Measurements from ENCODE around the gene TSPEAR.

The TSPEAR gene

DNA sequence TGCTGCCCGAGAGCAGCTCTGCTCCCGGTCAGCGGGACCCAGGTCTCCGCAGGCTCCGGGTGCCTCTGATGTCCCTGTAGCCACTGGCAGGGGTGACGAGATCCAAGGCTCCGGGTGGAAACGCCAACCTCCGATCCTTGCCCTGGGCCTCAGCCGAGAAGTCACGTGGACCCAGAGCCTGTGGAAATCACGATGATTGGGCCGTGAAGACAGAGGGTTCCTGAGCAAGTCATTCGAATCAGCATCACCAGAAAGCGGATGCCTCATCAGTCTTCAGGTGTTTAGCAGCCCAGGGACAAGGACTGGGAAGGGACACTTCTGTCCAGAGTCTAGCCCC is 243.5 kb downstream of the TSPEAR start:
- Mint-ChIP-seq H3K27me3 (ENCODE audit: low read depth) (peaks cover 14% of the 10 kb centered on the region), H3K27ac (no peak overlapping the region), H3K36me3 (ENCODE audit: low read depth) (peaks cover 4% of the 10 kb centered on the region), H3K4me1 (peaks cover 11% of the 10 kb centered on the region), H3K9me3 (no peaks in the 10 kb centered on the region), H3K4me3 (no peak overlapping the region)
- TF ChIP-seq, protein P1, sequence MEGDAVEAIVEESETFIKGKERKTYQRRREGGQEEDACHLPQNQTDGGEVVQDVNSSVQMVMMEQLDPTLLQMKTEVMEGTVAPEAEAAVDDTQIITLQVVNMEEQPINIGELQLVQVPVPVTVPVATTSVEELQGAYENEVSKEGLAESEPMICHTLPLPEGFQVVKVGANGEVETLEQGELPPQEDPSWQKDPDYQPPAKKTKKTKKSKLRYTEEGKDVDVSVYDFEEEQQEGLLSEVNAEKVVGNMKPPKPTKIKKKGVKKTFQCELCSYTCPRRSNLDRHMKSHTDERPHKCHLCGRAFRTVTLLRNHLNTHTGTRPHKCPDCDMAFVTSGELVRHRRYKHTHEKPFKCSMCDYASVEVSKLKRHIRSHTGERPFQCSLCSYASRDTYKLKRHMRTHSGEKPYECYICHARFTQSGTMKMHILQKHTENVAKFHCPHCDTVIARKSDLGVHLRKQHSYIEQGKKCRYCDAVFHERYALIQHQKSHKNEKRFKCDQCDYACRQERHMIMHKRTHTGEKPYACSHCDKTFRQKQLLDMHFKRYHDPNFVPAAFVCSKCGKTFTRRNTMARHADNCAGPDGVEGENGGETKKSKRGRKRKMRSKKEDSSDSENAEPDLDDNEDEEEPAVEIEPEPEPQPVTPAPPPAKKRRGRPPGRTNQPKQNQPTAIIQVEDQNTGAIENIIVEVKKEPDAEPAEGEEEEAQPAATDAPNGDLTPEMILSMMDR (IDR thresholded peaks at IDR 0.05; ENCODE audit: unreplicated experiment in 3 of 3) = no peak

DNA sequence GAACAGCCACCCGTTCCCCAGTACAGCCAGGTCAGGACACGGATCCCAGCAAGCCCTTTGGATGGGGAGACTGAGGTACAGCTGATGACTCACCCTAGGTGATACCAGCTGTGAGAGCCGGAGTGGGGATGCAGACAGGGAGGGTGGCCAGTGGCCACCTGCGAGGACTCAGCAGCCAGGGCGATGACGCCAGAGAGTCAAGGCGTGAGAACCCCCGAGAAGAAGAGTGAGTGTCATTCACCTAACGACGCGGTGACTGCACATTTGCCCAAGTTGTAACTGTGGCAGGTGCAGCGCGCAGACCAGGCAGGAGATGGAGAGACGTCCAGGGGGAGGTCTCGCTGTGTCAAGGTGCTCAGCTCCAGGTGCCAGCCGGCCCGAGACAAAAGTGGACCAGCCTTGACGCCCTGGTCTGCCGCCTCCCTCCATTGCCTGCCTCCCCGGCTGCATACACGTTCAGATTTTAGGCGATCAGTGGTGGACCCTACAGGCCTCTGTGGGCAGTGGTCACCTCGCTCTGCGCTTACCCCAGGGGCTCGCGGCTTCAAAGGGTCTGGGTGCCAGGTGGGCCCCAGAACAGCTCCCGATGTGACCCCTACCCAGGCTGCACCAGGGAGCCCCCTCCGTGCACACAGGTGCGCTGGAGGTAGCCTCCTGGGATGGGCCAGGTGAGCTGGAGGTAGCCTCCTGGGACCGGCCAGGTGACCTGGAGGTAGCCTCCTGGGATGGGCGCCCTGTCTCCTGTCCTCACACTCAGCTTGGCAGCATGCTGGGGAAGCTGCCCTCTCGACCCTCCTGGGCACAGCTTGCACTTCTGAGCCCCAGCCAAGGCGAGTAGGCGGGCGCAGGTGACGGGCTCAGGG is 244.1 kb downstream of the TSPEAR start:
- Mint-ChIP-seq H3K4me3 (no peak overlapping the region), H3K9me3 (no peaks in the 10 kb centered on the region), H3K27ac (no peak overlapping the region), H3K27me3 (ENCODE audit: low read depth) (peaks cover 14% of the 10 kb centered on the region), H3K36me3 (ENCODE audit: low read depth) (peaks cover 4% of the 10 kb centered on the region), H3K4me1 (peaks cover 11% of the 10 kb centered on the region)
- TF ChIP-seq, protein P1 (IDR thresholded peaks at IDR 0.05; ENCODE audit: unreplicated experiment in 3 of 3) = no peak

DNA sequence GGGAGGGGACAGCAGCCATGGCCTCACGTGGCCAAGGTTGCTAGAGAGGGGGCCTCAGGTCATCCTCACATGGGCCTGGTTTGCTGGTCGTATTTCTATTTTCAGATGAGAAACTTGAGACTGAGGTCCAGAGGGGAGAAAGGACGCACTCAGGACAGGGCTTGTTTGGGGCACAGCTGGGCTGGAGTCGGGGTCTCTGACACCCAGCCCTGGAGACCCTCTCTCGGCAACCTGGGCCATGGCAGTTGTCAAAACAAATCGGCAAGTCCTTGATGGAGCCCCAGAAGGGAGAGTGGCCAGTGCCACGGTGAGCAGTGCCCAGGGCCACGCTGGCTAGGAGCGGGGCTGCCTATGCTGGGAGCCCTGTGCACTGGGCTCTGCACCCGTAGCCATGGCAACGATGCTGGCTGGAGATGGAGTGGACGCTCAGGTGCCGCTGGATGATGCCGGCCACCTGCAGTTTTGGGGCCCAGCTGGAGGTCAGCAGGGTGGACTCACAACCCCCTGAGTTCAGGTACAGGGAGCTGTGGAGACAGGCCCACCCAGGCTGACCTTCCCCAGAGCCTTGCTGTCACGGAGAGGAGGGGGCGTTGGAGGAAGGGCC is 244.9 kb downstream of the TSPEAR start:
- TF ChIP-seq, protein P1 (IDR thresholded peaks at IDR 0.05; ENCODE audit: unreplicated experiment in 3 of 3) = no peak
- no peaks in the 10 kb centered on the region for H3K9me3 Mint-ChIP-seq
- H3K27ac Mint-ChIP-seq = no peak overlapping the region
- H3K36me3 Mint-ChIP-seq (ENCODE audit: low read depth) = peaks cover 4% of the 10 kb centered on the region
- H3K4me1 Mint-ChIP-seq = peaks cover 19% of the 10 kb centered on the region
- peaks cover 14% of the 10 kb centered on the region for H3K27me3 Mint-ChIP-seq (ENCODE audit: low read depth)
- no peak overlapping the region for H3K4me3 Mint-ChIP-seq

DNA sequence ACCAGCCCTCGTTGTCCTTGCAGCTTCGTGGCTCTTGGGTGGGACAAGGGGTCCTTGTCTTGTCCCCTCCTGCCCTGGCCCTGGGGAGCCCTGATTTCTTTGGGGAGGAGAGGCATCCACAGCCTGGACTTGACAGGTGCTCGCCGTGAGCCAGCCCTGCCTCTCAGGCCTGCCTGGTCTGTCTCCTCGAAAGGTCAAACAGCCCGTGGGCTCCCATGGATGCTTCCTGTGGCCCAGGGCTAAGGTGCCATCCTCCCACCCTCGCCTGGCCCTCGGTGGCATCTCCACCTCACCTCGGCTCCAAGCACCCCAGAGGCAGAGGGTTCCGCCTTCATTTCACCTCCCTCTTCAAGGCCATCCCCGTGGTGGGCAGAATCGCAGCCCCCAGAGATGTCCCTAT is 247.0 kb downstream of the TSPEAR start:
- peaks cover 4% of the 10 kb centered on the region for H3K36me3 Mint-ChIP-seq (ENCODE audit: low read depth)
- H3K27me3 Mint-ChIP-seq (ENCODE audit: low read depth) = peaks cover 11% of the 10 kb centered on the region
- H3K9me3 Mint-ChIP-seq = no peaks in the 10 kb centered on the region
- no peak overlapping the region for H3K4me3 Mint-ChIP-seq
- no peak overlapping the region for H3K27ac Mint-ChIP-seq
- TF ChIP-seq, protein P1 (IDR thresholded peaks at IDR 0.05; ENCODE audit: unreplicated experiment in 3 of 3) = no peak
- H3K4me1 Mint-ChIP-seq = peaks cover 20% of the 10 kb centered on the region

DNA sequence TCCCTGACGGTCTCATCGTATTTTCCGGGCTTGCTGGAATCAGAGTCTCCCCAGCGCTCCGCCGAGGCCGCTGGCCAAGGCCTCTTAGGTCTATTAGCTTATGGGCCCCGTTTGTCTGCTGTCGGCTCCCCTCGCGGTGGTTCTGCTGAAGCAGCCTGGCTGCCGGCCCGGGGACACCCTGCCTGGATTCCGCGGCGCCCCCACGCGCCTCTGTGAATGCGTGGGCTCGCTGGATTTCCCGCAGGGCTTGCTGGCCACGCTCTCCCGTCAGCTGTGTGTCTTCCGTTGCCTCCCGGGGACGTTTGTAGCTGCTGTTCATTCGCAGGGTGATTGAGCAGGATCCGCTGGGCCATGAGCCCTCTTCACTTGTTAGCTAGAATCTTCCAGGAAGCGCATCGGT is 247.6 kb downstream of the TSPEAR start:
- H3K36me3 Mint-ChIP-seq (ENCODE audit: low read depth) = peaks cover 5% of the 10 kb centered on the region

More for the DNA sequence above, 247.6 kb downstream of the TSPEAR start:
- Mint-ChIP-seq H3K4me3 (peak overlapping the region; percentile 44 to 79 (median 66)), H3K9me3 (no peaks in the 10 kb centered on the region), H3K4me1 (peaks cover 20% of the 10 kb centered on the region), H3K27me3 (ENCODE audit: low read depth) (peaks cover 11% of the 10 kb centered on the region), H3K27ac (peak overlapping the region; percentile 41 to 76 (median 71))
- TF ChIP-seq, protein P1 (IDR thresholded peaks at IDR 0.05; ENCODE audit: unreplicated experiment in 3 of 3) = no peak

All from nephron (organoid).